Activated CD4-positive, alpha-beta T cell treated with anti-CD3 and anti-CD28 coated beads for 24 hours (primary cell): Measurements from ENCODE around the gene SPHK1.
A peak's percentile ranks its signal among the peaks of the same experiment; 100 is the strongest.

ENCODE experiments used
- DNase-seq, 2 donors: peaks; one replicate each; pipeline ENCODE4 v3.0.0-alpha.2; 2020; ENCODE audit warnings: low read depth in 2 of 2

Gene SPHK1

GRCh38 chr17:76407509-76407908 lies 23.1 kb downstream of the SPHK1 start:
- DNase-seq: no peak

- peak; percentile 44 to 66 for DNase-seq
These were observed 23.8 kb downstream of the SPHK1 start for GRCh38 chr17:76408037-76408849.

DNA sequence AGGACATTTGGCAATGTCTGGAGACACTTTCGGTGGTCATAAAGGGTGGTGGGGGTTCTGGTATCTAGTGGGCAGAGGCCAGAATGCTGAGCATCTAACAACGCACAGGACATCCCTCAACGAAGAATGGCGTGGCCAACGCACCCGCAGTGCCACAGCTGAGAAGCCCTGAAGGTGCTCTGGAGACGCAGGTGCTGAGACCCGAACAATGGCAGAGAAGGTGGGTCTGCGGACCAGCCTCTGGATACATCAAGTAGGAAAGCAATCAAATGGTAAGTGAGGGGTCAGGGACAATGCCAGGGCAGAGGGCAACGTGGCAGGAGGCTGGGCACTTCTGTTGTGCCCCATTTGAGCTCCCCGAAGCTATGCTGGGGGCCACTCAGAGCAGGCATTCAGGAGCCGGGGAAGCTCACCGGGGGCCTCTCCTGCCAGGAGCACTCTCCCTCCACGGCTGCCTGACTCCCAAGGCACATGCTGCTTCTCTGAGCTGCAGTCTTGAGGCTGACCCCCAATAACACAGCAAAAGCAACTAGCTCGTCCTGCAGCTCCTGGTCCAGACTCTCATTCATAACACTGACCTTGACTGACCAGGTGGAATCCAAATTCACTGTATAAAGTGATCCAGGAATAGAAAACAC lies 26.0 kb downstream of the SPHK1 start:
- no peak for DNase-seq

GRCh38 chr17:76411247-76411646 lies 26.8 kb downstream of the SPHK1 start:
- DNase-seq: no peak

- no peak for DNase-seq
These were observed 30.2 kb downstream of the SPHK1 start for GRCh38 chr17:76414334-76415295.

- no peak for DNase-seq
These were observed 31.4 kb downstream of the SPHK1 start for GRCh38 chr17:76415786-76416185.

DNA sequence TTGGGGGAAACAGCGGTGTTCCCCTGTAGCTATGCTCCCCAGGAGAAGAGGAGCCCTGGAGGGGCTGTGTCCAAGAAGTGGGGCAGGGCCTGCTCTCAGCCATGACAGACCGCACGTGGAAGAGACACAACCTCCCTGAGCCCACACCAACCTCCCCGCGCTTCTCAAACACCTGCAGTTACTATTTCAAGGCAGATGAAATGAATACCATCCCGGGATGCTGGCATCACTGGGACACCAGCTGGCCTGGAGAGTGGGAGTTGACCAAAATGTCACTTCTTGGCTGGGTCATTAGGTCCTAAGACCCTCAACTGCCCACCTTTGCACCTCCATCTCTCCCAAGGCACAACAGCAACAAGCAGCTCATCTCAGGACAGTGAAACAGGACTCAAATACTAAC lies 32.0 kb downstream of the SPHK1 start:
- DNase-seq: no peak

GRCh38 chr17:76416899-76417298 lies 32.5 kb downstream of the SPHK1 start:
- no peak for DNase-seq

DNA sequence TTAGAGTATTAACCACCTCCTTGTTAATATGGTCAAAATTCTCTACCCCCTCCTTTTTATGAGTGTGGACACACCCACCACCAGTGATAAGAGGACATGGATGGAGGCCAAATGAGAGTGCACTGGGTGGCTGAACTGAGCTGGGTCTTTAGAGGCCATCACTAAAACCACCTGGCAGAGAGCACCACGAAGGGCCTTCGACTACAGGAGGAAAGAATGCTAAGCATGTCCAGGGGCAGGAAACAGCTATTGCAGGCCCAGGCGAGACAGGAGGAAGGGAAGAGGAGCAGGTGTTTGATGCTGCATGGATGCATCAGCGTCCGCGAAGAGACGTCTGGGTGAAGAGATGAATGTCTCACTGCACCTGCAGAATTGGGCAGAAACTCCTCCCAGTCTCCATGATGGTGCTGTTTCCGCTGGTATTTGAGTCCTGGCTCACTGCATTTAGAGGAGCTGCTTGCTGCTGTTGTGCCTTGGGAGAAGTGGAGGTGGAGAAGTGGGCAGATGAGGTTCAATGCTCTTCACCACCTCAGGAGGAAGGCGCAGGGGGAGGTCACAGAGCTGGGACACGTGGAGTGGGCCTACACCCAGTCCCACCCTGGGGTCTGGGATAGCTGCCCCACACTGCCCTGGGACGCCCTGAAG lies 33.2 kb downstream of the SPHK1 start:
- DNase-seq: no peak

GRCh38 chr17:76419576-76420260 lies 35.3 kb downstream of the SPHK1 start:
- no peak for DNase-seq

- DNase-seq: no peak
These were observed 36.1 kb downstream of the SPHK1 start for GRCh38 chr17:76420356-76421043.

DNA sequence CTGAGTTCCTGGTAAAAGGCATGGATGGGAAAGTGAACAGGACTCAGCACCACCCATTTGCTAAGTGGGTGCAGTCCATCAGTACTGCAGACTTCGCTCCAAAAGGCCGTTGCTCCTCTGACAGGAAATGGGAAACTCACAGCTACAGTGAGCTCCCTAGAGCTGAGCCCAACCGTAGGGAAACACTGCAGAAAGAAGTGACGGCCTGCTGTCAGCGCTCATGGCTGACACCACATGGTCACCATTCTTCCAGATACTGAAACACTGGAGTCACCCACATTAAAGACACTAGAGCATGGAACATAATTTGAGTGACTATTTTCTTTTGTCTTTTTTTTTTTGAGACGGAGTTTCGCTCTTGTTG lies 36.6 kb downstream of the SPHK1 start:
- no peak for DNase-seq

DNA sequence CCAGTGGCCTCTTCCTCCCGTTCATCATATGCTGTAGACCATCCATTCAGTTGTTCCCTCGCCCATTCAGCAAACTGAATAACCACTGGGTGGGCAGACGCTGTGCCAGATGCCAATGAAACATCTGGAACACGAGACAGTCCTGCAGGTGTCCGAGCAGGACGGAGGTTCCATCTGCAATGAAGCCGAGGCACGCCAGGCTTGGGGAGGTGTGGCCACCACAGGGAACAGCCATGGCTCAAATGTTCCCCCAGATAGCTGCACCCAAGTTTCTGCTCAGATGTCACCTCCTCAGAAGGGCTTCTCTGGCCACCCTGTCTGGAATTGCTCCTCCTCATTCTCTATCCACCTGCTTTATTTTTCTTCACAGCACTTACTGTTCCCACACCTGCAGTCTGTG lies 38.0 kb downstream of the SPHK1 start:
- no peak for DNase-seq

DNA sequence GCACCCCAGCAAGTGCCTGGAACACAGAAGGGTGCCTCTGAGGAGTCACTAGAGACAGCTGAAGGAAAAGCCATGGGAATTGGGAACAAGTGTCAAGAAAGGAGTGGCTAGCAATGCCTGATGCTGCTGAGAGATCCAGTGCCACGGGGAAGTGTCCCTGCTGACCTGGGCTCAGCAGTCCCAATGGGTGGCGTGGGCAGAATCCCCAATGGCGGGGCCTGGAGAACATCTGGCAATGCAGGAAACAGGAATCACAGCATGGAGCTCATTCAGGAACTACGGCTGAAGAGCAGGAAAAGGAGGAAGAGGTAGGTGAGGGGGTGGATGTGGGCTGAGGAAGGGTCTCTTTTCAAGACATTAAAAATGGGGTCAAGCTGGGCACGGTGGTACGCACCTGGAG lies 38.5 kb downstream of the SPHK1 start:
- DNase-seq: no peak

DNA sequence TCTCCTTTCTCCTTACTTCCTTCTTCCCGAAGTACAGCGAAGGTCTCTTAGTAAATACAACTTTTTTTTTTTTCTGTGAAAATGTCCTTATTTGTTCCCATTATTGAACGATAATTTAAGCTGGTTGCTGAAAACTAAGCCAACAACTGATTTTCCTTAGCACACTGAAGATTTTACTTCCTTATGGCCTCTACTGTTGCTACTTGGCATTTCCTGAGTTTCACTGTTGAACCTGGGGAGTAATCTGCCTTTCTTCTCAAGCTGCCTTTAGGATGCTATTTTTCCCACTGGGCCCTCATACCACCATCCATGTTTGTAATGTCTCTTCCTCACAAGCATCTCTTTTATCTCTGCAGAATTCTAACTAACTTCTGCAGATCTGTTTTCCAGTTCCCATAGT lies 42.4 kb downstream of the SPHK1 start:
- no peak for DNase-seq

DNA sequence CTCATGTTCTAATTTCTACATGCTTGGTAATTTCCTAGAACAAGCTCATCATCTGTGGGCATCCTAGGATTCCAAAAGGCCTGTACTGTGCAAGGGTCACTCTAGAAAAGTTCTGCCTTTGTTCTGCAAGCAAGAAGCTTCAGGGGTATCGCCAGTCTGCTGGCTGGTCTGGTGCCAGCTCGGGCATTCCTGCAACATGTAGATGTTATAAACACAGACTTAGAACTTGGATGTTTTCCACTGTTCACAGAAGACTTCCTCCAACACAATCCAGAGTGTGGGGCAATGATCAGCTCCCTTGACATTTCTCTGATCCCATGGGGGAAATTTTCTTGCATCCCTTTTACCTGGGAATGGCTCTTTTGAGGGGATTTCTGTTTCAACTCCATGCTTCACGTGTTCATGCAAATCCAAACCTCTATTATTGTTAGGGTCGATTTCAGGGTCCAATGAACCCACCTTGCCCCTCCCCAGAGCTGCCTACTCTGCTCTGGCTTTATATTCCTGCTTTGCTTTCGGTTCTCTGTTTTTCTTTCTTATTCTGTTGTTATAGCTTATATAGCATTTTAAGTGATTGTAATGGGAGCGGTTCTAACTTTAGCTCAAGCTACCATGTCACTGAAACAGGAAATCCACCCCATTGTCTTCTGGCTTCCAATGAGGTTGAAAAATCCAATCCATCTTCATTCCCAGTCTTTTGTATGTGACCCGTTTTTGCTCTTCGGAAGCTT lies 43.3 kb downstream of the SPHK1 start:
- DNase-seq: no peak

- no peak for DNase-seq
These were observed 44.1 kb downstream of the SPHK1 start for GRCh38 chr17:76428511-76428910.

GRCh38 chr17:76431509-76431908 lies 47.1 kb downstream of the SPHK1 start:
- no peak for DNase-seq

- DNase-seq: no peak
These were observed 47.6 kb downstream of the SPHK1 start for GRCh38 chr17:76432004-76432403.

- no peak for DNase-seq
These were observed 48.4 kb downstream of the SPHK1 start for GRCh38 chr17:76432712-76433336.
